ENCODE results near the gene EIPR1. TPM values are rescaled to one million over a fixed set of nuclear protein-coding genes. Genes with fewer than 3 reads are reported as not detected.

EIPR1 gene
- total and polyA plus RNA-seq, 2 of the 4 experiments (the other 2 are of a cell fraction), result 46.5 to 67.4 TPM

DNA sequence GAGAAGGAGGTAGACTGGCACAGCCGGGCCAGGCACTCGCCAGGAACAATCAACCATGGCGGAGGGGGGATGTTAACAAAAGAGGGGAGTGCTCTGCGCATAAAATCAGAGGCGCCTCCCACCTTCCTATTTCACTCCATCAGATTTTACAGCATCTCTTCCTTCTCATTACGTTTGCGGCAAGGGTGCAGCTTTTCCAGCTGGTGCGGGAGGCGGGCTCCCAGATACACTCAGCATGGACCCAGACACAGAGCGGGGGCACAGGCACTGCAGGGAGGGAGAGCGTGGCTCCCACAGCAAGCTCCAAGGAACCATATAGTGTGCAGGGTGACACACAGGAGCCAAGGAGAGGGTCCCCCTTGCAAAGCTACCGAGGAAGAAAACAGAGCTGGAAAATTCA is 176.3 kb downstream of the EIPR1 start:
- no peak overlapping the region for H4K91ac ChIP-seq (ENCODE audit: insufficient read depth, low read depth, low read length)
- ATAC-seq (ENCODE audit: low read depth) (no peak), DNase-seq (no peak)
- BruUV-seq (replicated peaks), result no TSS peak
- no peak overlapping the region for H4K8ac ChIP-seq (ENCODE audit: low read depth in 2 of 2, low read length in 2 of 2)
- no peak overlapping the region for H3K4me2 ChIP-seq (ENCODE audit: low read depth, low read length)
- no peaks in the 10 kb centered on the region; a peak in 1 of 4 replicates for H3K79me1 ChIP-seq (ENCODE audit: low read depth in 1 of 2, low read length in 2 of 2)
- H3K9me1 ChIP-seq (ENCODE audit: insufficient read depth, low read length), result peaks cover 4% of the 10 kb centered on the region; the same call in 1 of the 2 replicates
- H2BK15ac ChIP-seq (ENCODE audit: low read depth, low read length), result no peak overlapping the region
- no peak overlapping the region for H2AK9ac ChIP-seq (replicated peaks; ENCODE audit: low read depth, low read length, poor library complexity)
- no peaks in the 10 kb centered on the region for H3K4me1 ChIP-seq (ENCODE audit: control insufficient read depth, insufficient read depth, low read length)
- H2BK20ac ChIP-seq (ENCODE audit: low read depth, low read length), result no peak overlapping the region
- no peak overlapping the region for H3K56ac ChIP-seq (ENCODE audit: extremely low read depth, insufficient read depth, low read length)
- intact Hi-C loops (cut with micrococcal nuclease), result no loop called here
- no peak overlapping the region for H3K18ac ChIP-seq (ENCODE audit: low read depth, low read length)
- H2AK5ac ChIP-seq (ENCODE audit: low read depth, low read length), result no peak overlapping the region
- H3K9ac ChIP-seq (ENCODE audit: low read depth, low read length), result no peak overlapping the region
- no peaks in the 10 kb centered on the region for H3K9me3 ChIP-seq (ENCODE audit: control insufficient read depth, insufficient read depth, low read length)
- H3K27ac ChIP-seq (ENCODE audit: insufficient read depth, low read length), result no peak overlapping the region
- H3K23ac ChIP-seq (ENCODE audit: low read depth, low read length), result no peak overlapping the region
- no peak overlapping the region for H2AFZ ChIP-seq (replicated peaks; ENCODE audit: low read length, poor library complexity)
- TF ChIP-seq, protein P1, sequence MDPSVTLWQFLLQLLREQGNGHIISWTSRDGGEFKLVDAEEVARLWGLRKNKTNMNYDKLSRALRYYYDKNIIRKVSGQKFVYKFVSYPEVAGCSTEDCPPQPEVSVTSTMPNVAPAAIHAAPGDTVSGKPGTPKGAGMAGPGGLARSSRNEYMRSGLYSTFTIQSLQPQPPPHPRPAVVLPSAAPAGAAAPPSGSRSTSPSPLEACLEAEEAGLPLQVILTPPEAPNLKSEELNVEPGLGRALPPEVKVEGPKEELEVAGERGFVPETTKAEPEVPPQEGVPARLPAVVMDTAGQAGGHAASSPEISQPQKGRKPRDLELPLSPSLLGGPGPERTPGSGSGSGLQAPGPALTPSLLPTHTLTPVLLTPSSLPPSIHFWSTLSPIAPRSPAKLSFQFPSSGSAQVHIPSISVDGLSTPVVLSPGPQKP (IDR thresholded peaks at IDR 0.05; ENCODE audit: borderline replicate concordance, low read depth, low read length), result no peak
- TF ChIP-seq MAFK (IDR thresholded peaks at IDR 0.05; ENCODE audit: low read depth, low read length), result no peak
- no peak for TF ChIP-seq RFX5 (IDR thresholded peaks at IDR 0.05; ENCODE audit: low read depth, low read length)
- TF ChIP-seq BHLHE40 (IDR thresholded peaks at IDR 0.05; ENCODE audit: low read depth, low read length), result no peak
- TF ChIP-seq, protein P2, sequence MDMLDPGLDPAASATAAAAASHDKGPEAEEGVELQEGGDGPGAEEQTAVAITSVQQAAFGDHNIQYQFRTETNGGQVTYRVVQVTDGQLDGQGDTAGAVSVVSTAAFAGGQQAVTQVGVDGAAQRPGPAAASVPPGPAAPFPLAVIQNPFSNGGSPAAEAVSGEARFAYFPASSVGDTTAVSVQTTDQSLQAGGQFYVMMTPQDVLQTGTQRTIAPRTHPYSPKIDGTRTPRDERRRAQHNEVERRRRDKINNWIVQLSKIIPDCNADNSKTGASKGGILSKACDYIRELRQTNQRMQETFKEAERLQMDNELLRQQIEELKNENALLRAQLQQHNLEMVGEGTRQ (IDR thresholded peaks at IDR 0.05; ENCODE audit: low read depth, low read length), result no peak
- no peak for TF ChIP-seq RCOR1 (IDR thresholded peaks at IDR 0.05; ENCODE audit: insufficient replicate concordance, low read length)
- no peak for TF ChIP-seq CEBPB (IDR thresholded peaks at IDR 0.05; ENCODE audit: low read depth, low read length)
- no peak for TF ChIP-seq CHD1 (IDR thresholded peaks at IDR 0.05; ENCODE audit: low read depth, low read length)
- no peak for TF ChIP-seq SMC3 (IDR thresholded peaks at IDR 0.05; ENCODE audit: low read depth, low read length)
- TF ChIP-seq FOS (IDR thresholded peaks at IDR 0.05; ENCODE audit: low read depth, low read length), result no peak
- no peak for TF ChIP-seq MXI1 (IDR thresholded peaks at IDR 0.05; ENCODE audit: borderline replicate concordance, low read depth, low read length)
- no peak for TF ChIP-seq NFE2L2 (IDR thresholded peaks at IDR 0.05; ENCODE audit: low read depth, low read length)
- H4K20me1 ChIP-seq (ENCODE audit: insufficient read depth, low read length), result no peaks in the 10 kb centered on the region; the same call in 1 of the 2 replicates
- H3K14ac ChIP-seq (replicated peaks; ENCODE audit: low read depth, low read length), result no peak overlapping the region
- H4K5ac ChIP-seq (ENCODE audit: low read depth, low read length), result no peak overlapping the region
- in situ Hi-C loops (cut with MboI; ENCODE audit: low sequenced_read_pairs), result no loop called here
- H2BK5ac ChIP-seq (ENCODE audit: low read depth, low read length, poor library complexity, severe bottlenecking), result no peak overlapping the region
- no peak overlapping the region for H3K4ac ChIP-seq (ENCODE audit: low read depth, low read length)
- H3K36me3 ChIP-seq (ENCODE audit: control insufficient read depth, insufficient read depth, low read length), result no peaks in the 10 kb centered on the region; the same call in 1 of the 2 replicates
- 92% methylated on average over 2 of the region's 12 CpGs; no CpG with 5 or more reads in 1 of the 2 experiments for WGBS, 2 experiments (ENCODE audit: extremely low coverage in 2 of 2, insufficient read length in 1 of 2)
- ChIA-PET CTCF (interaction anchor here (1.4 kb wide), 1 partner anchor 14 kb away, joined by 5 read pairs; no protein-coding TSS in a partner anchor), POLR2A (ENCODE audit: unreplicated experiment) (no interaction called here)
- H3K4me3 ChIP-seq (ENCODE audit: insufficient read depth, low read depth, low read length), result no peak overlapping the region
- no peaks in the 10 kb centered on the region for H3K27me3 ChIP-seq (ENCODE audit: control insufficient read depth, insufficient read depth, low read length)
- H2BK120ac ChIP-seq (ENCODE audit: low read depth, low read length), result no peak overlapping the region
- dilution Hi-C loops (cut with HindIII; ENCODE audit: low sequenced_read_pairs, unreplicated experiment), result no loop called here

Measured in IMR-90 (cell line).